IPS-NIHi7 (cell line): Measurements from ENCODE around the gene ACBD7.

Experiments used
- DNase-seq: peaks from one replicate; pipeline ENCODE4 v3.0.0; 2012; ENCODE audit warnings: mixed read lengths; ENCODE audit errors: extremely low spot score

ACBD7 gene

GRCh38 chr10:15091418-15091817, 2.8 kb upstream of the ACBD7 start:
- no peak for DNase-seq

- DNase-seq, result peak; percentile 38
Measured at GRCh38 chr10:15084502-15084922, 4.1 kb downstream of the ACBD7 start.

- DNase-seq, result no peak
Measured at GRCh38 chr10:15083674-15084501, 4.7 kb downstream of the ACBD7 start.

- no peak for DNase-seq
Measured at GRCh38 chr10:15075421-15075820, 13.2 kb downstream of the ACBD7 start.

- no peak for DNase-seq
Measured at GRCh38 chr10:15072358-15072757, 16.2 kb downstream of the ACBD7 start.

- peak; percentile 23 for DNase-seq
Measured at GRCh38 chr10:15069230-15069629, 19.3 kb downstream of the ACBD7 start.

GRCh38 chr10:15068802-15069201, 19.8 kb downstream of the ACBD7 start:
- DNase-seq, result no peak

- DNase-seq, result no peak
Measured at GRCh38 chr10:15067154-15067553, 21.4 kb downstream of the ACBD7 start.

GRCh38 chr10:15060638-15061037, 27.9 kb downstream of the ACBD7 start:
- no peak for DNase-seq

- DNase-seq, result no peak
Measured at GRCh38 chr10:15059914-15060313, 28.7 kb downstream of the ACBD7 start.

- no peak for DNase-seq
Measured at GRCh38 chr10:15058689-15059088, 29.9 kb downstream of the ACBD7 start.

- no peak for DNase-seq
Measured at GRCh38 chr10:15053061-15053460, 35.5 kb downstream of the ACBD7 start.

GRCh38 chr10:15052121-15052520, 36.5 kb downstream of the ACBD7 start:
- DNase-seq, result no peak

GRCh38 chr10:15049533-15049932, 39.0 kb downstream of the ACBD7 start:
- DNase-seq, result no peak

GRCh38 chr10:15046626-15047025, 42.0 kb downstream of the ACBD7 start:
- no peak for DNase-seq

- no peak for DNase-seq
Measured at GRCh38 chr10:15045380-15045779, 43.2 kb downstream of the ACBD7 start.

- no peak for DNase-seq
Measured at GRCh38 chr10:15043674-15044073, 44.9 kb downstream of the ACBD7 start, which contains the start of gene OLAH. Gene OLAH (plus strand): TSS chr10:15043943. CDS start chr10:15047289, 3,346 bp downstream.

- DNase-seq, result no peak
Measured at GRCh38 chr10:15038416-15038815, 50.2 kb downstream of the ACBD7 start.

GRCh38 chr10:15037691-15038090, 50.9 kb downstream of the ACBD7 start:
- DNase-seq, result no peak

- peak; percentile 71 for DNase-seq
Measured at GRCh38 chr10:15035385-15036301, 52.9 kb downstream of the ACBD7 start.

- no peak for DNase-seq
Measured at GRCh38 chr10:15027741-15028140, 60.8 kb downstream of the ACBD7 start.
